H9 (cell line): ENCODE results near the gene WFDC1. TPM values are rescaled to one million over a fixed set of nuclear protein-coding genes. Genes with fewer than 3 reads are reported as not detected.

Experiments used
- DNase-seq: peaks from one replicate; pipeline ENCODE4 v3.0.0-alpha.2; 2017
- H2AFZ ChIP-seq: one replicate; pipeline ENCODE4 v1.6.1; 2013; ENCODE audit warnings: mild to moderate bottlenecking, low read length, control low read depth, moderate library complexity
- H2AK5ac ChIP-seq: 2 replicates; pipeline ENCODE4 v1.6.1; 2013; ENCODE audit warnings: low read length, control low read depth, mixed read lengths; ENCODE audit not compliant: insufficient read length
- H2BK120ac ChIP-seq: one replicate; pipeline ENCODE4 v1.6.1; 2013; ENCODE audit warnings: low read depth, mild to moderate bottlenecking, low read length, control low read depth, inconsistent platforms; ENCODE audit not compliant: poor library complexity, severe bottlenecking
- H2BK12ac ChIP-seq: 2 replicates; pipeline ENCODE4 v1.6.1; 2013; ENCODE audit warnings: low read length, control low read depth, mixed read lengths, low read depth; ENCODE audit not compliant: insufficient read length
- H2BK15ac ChIP-seq: 2 replicates; pipeline ENCODE4 v1.6.1; 2013; ENCODE audit warnings: low read depth, low read length, control low read depth
- H2BK20ac ChIP-seq: one replicate; pipeline ENCODE4 v1.6.1; 2013; ENCODE audit warnings: low read depth, mild to moderate bottlenecking, low read length, control low read depth, inconsistent platforms; ENCODE audit not compliant: poor library complexity, severe bottlenecking
- H2BK5ac ChIP-seq: 2 replicates; pipeline ENCODE4 v1.6.1; 2013; ENCODE audit warnings: low read length, control low read depth, mixed read lengths; ENCODE audit not compliant: insufficient read length
- H3K14ac ChIP-seq: 2 replicates; pipeline ENCODE4 v1.6.1; 2013; ENCODE audit warnings: low read length, control low read depth; ENCODE audit not compliant: insufficient read depth
- H3K18ac ChIP-seq: 2 replicates; pipeline ENCODE4 v1.6.1; 2013; ENCODE audit warnings: low read depth, mild to moderate bottlenecking, mixed read lengths, low read length, control low read depth; ENCODE audit not compliant: insufficient read length
- H3K23ac ChIP-seq: 2 replicates; pipeline ENCODE4 v1.6.1; 2013; ENCODE audit warnings: low read length, control low read depth, mixed read lengths, low read depth; ENCODE audit not compliant: insufficient read length
- H3K23me2 ChIP-seq: 2 replicates; pipeline ENCODE4 v1.6.1; 2013; ENCODE audit warnings: low read depth, mild to moderate bottlenecking, mixed read lengths, low read length, control low read depth; ENCODE audit not compliant: insufficient read length, poor library complexity, severe bottlenecking
- H3K27ac ChIP-seq: 2 replicates; pipeline ENCODE4 v1.5.1; 2013; ENCODE audit warnings: low read length, control low read depth, mixed read lengths, low read depth; ENCODE audit not compliant: insufficient read length
- H3K27me3 ChIP-seq: 2 replicates; pipeline ENCODE4 v1.6.1; 2013; ENCODE audit warnings: low read length, control low read depth, inconsistent platforms; ENCODE audit not compliant: insufficient read depth
- H3K4ac ChIP-seq: 2 replicates; pipeline ENCODE4 v1.6.1; 2013; ENCODE audit warnings: low read depth, mild to moderate bottlenecking, control low read depth, inconsistent platforms, low read length, moderate library complexity
- H3K4me1 ChIP-seq: 2 replicates; pipeline ENCODE4 v1.6.1; 2013; ENCODE audit warnings: low read length, control low read depth, inconsistent platforms; ENCODE audit not compliant: insufficient read depth
- H3K4me2 ChIP-seq: 2 replicates; pipeline ENCODE4 v1.6.1; 2013; ENCODE audit warnings: low read length, control low read depth, mixed read lengths; ENCODE audit not compliant: insufficient read length, insufficient read depth
- H3K56ac ChIP-seq: 2 replicates; pipeline ENCODE4 v1.6.1; 2013; ENCODE audit warnings: low read depth, mild to moderate bottlenecking, mixed read lengths, low read length, control low read depth; ENCODE audit not compliant: insufficient read length
- H3K79me1 ChIP-seq: 2 replicates; pipeline ENCODE4 v1.6.1; 2013; ENCODE audit warnings: low read depth, mild to moderate bottlenecking, moderate library complexity, low read length, control low read depth, inconsistent platforms; ENCODE audit not compliant: insufficient read depth, poor library complexity, severe bottlenecking
- H3K79me2 ChIP-seq: 2 replicates; pipeline ENCODE4 v1.6.1; 2013; ENCODE audit warnings: low read length, control low read depth, inconsistent platforms; ENCODE audit not compliant: insufficient read depth
- H3K9ac ChIP-seq: 2 replicates; pipeline ENCODE4 v1.6.1; 2013; ENCODE audit warnings: low read length, control low read depth, mixed read lengths; ENCODE audit not compliant: insufficient read length; ENCODE audit errors: extremely low read depth
- H3K9me3 ChIP-seq: one replicate; pipeline ENCODE4 v1.6.1; 2013; ENCODE audit warnings: low read depth, low read length, inconsistent platforms; ENCODE audit not compliant: control insufficient read depth
- H3T11ph ChIP-seq: one replicate; pipeline ENCODE4 v1.6.1; 2013; ENCODE audit warnings: mild to moderate bottlenecking, low read length, control low read depth, inconsistent platforms
- H4K20me1 ChIP-seq: one replicate; pipeline ENCODE4 v1.6.1; 2013; ENCODE audit not compliant: control insufficient read depth, insufficient read length, insufficient read depth
- H4K5ac ChIP-seq: 2 replicates; pipeline ENCODE4 v1.6.1; 2013; ENCODE audit warnings: low read depth, mild to moderate bottlenecking, mixed read lengths, low read length, control low read depth; ENCODE audit not compliant: insufficient read length
- H4K8ac ChIP-seq: replicated peaks from 2 replicates; pipeline ENCODE4 v1.6.1; 2013; ENCODE audit warnings: low read length, control low read depth, mixed read lengths, low read depth; ENCODE audit not compliant: insufficient read length
- H4K91ac ChIP-seq: 2 replicates; pipeline ENCODE4 v1.6.1; 2013; ENCODE audit warnings: low read depth, mild to moderate bottlenecking, moderate library complexity, mixed read lengths, low read length, control low read depth; ENCODE audit not compliant: insufficient read length
- H3K27ac Mint-ChIP-seq, 3 experiments: 2 replicates in 2 of 3; 3 replicates in 1 of 3; pipeline ENCODE4 v1.8.0; 2020 to 2021; ENCODE audit warnings: mixed read lengths in 3 of 3, mild to moderate bottlenecking in 1 of 3, moderate library complexity in 1 of 3
- H3K27me3 Mint-ChIP-seq: 2 replicates; pipeline ENCODE4 v1.8.0; 2021; ENCODE audit warnings: low read depth, mild to moderate bottlenecking, moderate library complexity, mixed read lengths
- H3K36me3 Mint-ChIP-seq, 3 experiments: 2 replicates in 2 of 3; 3 replicates in 1 of 3; pipeline ENCODE4 v1.8.0; 2020 to 2021; ENCODE audit warnings: low read depth in 3 of 3, mixed read lengths in 3 of 3; ENCODE audit not compliant: insufficient read depth in 1 of 3
- H3K4me1 Mint-ChIP-seq, 2 experiments: 2 replicates each; pipeline ENCODE4 v1.8.0; 2020; ENCODE audit warnings: mixed read lengths in 2 of 2
- H3K4me3 Mint-ChIP-seq, 2 experiments: 2 replicates in 1 of 2; 3 replicates in 1 of 2; pipeline ENCODE4 v1.8.0; 2020 to 2021; ENCODE audit warnings: mild to moderate bottlenecking in 2 of 2, mixed read lengths in 2 of 2, moderate library complexity in 1 of 2
- H3K9me3 Mint-ChIP-seq, 2 experiments: 2 replicates in 1 of 2; 3 replicates in 1 of 2; pipeline ENCODE4 v1.8.0; 2020; ENCODE audit warnings: mild to moderate bottlenecking in 2 of 2, mixed read lengths in 2 of 2, moderate library complexity in 1 of 2
- CTCF ChIP-seq: fragments of 200-600 bp; sonication (generic); conservative IDR thresholded peaks from 3 replicates; pipeline ENCODE4 v1.8.0; 2021; ENCODE audit warnings: antibody characterized with exemption, mild to moderate bottlenecking
- WGBS: extraction: QIAGEN DNeasy Blood & Tissue Kit; methylation state at CpG from one replicate; pipeline ENCODE4 v1.1.7; 2013; ENCODE audit warnings: missing lambda C conversion rate, low lambda C conversion rate, mixed read lengths; ENCODE audit not compliant: insufficient read length; ENCODE audit errors: extremely low coverage; 5-methylcytosine and 5-hydroxymethylcytosine counted together
- total RNA-seq: library from RNA; stranded (reverse); gene quantifications from 2 replicates; pipeline ENCODE4 v1.2.1, GENCODE V29; 2021

Gene WFDC1
- total RNA-seq, 1 experiment from 2014 or later: 0.24 TPM

GRCh38 chr16:84368308-84368996, 73.8 kb downstream of the WFDC1 start, which contains the start of gene ATP2C2:
Gene ATP2C2 (plus strand): TSS chr16:84368538. CDS start chr16:84368616, 78 bp downstream.
- no peak within 1 kb of the TSS for H3K9ac ChIP-seq
- Mint-ChIP-seq H3K4me3 (peak within 1 kb of the TSS; percentile 74 to 89), H3K9me3 (no peaks in the 10 kb centered on the region), H3K36me3 (no peaks in the 10 kb centered on the region), H3K27me3 (peaks cover 46% of the 10 kb centered on the region), H3K27ac (no peak within 1 kb of the TSS), H3K4me1 (peaks cover 16 to 34% of the 10 kb centered on the region in 2 experiments)
- H3K23ac ChIP-seq: no peak within 1 kb of the TSS
- H4K91ac ChIP-seq: no peak within 1 kb of the TSS
- no peak within 1 kb of the TSS for H2AFZ ChIP-seq
- H3K4ac ChIP-seq: no peak within 1 kb of the TSS
- no peaks in the 10 kb centered on the region for H4K20me1 ChIP-seq
- no peaks in the 10 kb centered on the region for H3K79me1 ChIP-seq
- H3T11ph ChIP-seq: no peak within 1 kb of the TSS
- no peaks in the 10 kb centered on the region for H3K79me2 ChIP-seq
- no peaks in the 10 kb centered on the region; the same call in 1 of the 2 replicates for H3K27me3 ChIP-seq
- DNase-seq: peak; percentile 92
- H3K14ac ChIP-seq: no peak within 1 kb of the TSS
- H4K8ac ChIP-seq: no peak within 1 kb of the TSS
- no peak within 1 kb of the TSS for H3K56ac ChIP-seq
- no peak within 1 kb of the TSS for H2BK12ac ChIP-seq
- peak within 1 kb of the TSS; percentile 60 for H3K4me2 ChIP-seq
- no peak within 1 kb of the TSS for H2BK5ac ChIP-seq
- peaks cover 11% of the 10 kb centered on the region; the same call in 1 of the 2 replicates for H3K4me1 ChIP-seq
- no peak within 1 kb of the TSS for H2BK15ac ChIP-seq
- H3K18ac ChIP-seq: no peak within 1 kb of the TSS
- no peak within 1 kb of the TSS for H4K5ac ChIP-seq
- WGBS: no CpG with 5 or more reads among the region's 66 CpGs
- H2BK120ac ChIP-seq: no peak within 1 kb of the TSS
- H3K9me3 ChIP-seq: no peaks in the 10 kb centered on the region
- H3K27ac ChIP-seq: no peak within 1 kb of the TSS
- TF ChIP-seq CTCF: no peak
- H2BK20ac ChIP-seq: no peak within 1 kb of the TSS
- no peak within 1 kb of the TSS for H2AK5ac ChIP-seq
- peaks cover 8% of the 10 kb centered on the region for H3K23me2 ChIP-seq
